AG04450 (cell line): ENCODE measurements around the gene MAP3K5. TPM values are rescaled to one million over a fixed set of nuclear protein-coding genes. Genes with fewer than 3 reads are reported as not detected.

Experiments
- CTCF ChIA-PET: fragments of 300-600, 350-600 bp; formaldehyde crosslinking; extraction: SDS; loops from one replicate; lab custom pipeline; 2022; ENCODE audit warnings: antibody characterized with exemption, inconsistent platforms; lab: Charles Lee
- POLR2A ChIA-PET: fragments of 350-600 bp; formaldehyde crosslinking; extraction: SDS; loops from one replicate; lab custom pipeline; 2021; ENCODE audit warnings: antibody characterized with exemption, inconsistent platforms; lab: Yijun Ruan, JAX
- DNase-seq: peaks from one replicate; pipeline ENCODE4 v3.0.0-alpha.2; 2011; ENCODE audit warnings: low read depth, low spot score
- H3K27ac ChIP-seq: one replicate; pipeline ENCODE4 v1.5.1; 2012; ENCODE audit warnings: low read depth, low read length, control low read depth
- H3K27me3 ChIP-seq: one replicate; pipeline ENCODE4 v1.6.0; 2012; ENCODE audit warnings: low read length; ENCODE audit not compliant: control insufficient read depth, insufficient read depth
- H3K4me3 ChIP-seq: 2 replicates; pipeline ENCODE4 v1.5.1; 2011; ENCODE audit warnings: mild to moderate bottlenecking, low read depth, low read length, control low read depth
- H3K9me3 ChIP-seq: 2 replicates; pipeline ENCODE4 v1.5.1; 2012; ENCODE audit warnings: low read length; ENCODE audit not compliant: control insufficient read depth, insufficient read depth
- CTCF ChIP-seq: IDR thresholded peaks from 2 replicates; pipeline ENCODE4 v1.5.1; 2011; ENCODE audit warnings: low read depth, low read length, control low read depth, inconsistent platforms
- polyA plus RNA-seq: library from polyadenylated mRNA; depleted of rRNA; stranded (reverse); fragments of >200 nt; gene quantifications from 2 replicates; pipeline ENCODE4 v1.2.3, GENCODE V29; 2011

Gene MAP3K5
- polyA plus RNA-seq, 1 experiment: 17.0 TPM

DNA sequence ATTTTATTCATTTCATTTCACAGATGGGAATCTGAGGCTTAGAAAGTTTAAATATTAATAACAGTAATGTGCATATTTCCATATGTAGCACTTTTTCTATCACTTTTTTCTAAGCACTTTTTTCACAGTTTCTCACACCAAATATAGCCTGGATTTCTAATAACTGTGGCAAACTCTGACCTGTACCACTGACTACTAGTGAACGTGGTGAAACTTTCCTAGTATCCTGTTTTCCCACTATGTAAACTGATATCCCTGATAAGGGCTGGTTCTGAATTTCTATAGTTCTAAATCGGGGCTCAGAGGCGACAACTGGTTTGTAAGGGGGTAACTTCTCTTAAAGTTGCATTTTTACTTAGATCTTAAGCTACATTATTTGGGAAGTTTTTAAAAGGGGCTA is 274.7 kb downstream of the MAP3K5 start:
- TF ChIP-seq CTCF: no peak
- DNase-seq: no peak
- no peak overlapping the region for H3K4me3 ChIP-seq
- CTCF ChIA-PET: no interaction called here
- peaks cover 17% of the 10 kb centered on the region for H3K27me3 ChIP-seq
- no peaks in the 10 kb centered on the region for H3K9me3 ChIP-seq
- H3K27ac ChIP-seq: no peak overlapping the region
- POLR2A ChIA-PET: no interaction called here

DNA sequence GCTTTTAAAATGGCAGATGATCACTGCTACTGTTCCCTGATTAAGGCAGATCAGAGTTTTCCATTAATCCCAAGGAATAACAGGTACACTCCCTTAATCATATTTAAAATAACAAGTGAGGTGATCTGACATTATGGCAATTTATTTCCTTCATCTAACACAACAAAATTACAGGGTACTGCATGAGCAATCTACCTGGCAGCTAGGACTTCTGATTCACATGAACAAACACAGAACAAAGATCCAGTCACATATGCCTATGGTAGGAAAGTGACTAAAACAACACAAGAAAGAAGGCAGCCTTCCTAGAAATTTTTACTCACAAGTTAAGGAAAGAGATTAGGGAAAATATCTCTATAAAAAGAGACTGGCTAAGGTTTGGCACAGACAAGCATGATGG is 275.3 kb downstream of the MAP3K5 start:
- H3K27me3 ChIP-seq: peaks cover 14% of the 10 kb centered on the region
- ChIA-PET CTCF (no interaction called here), POLR2A (no interaction called here)

GRCh38 chr6:136514591-136514990 is 277.7 kb downstream of the MAP3K5 start:
- no peak for DNase-seq
- Histone ChIP-seq H3K27me3 (peaks cover 15% of the 10 kb centered on the region), H3K9me3 (no peaks in the 10 kb centered on the region), H3K27ac (no peak overlapping the region), H3K4me3 (no peak overlapping the region)
- ChIA-PET CTCF (no interaction called here), POLR2A (no interaction called here)
- no peak for TF ChIP-seq CTCF

More for the DNA sequence above, 275.3 kb downstream of the MAP3K5 start:
- H3K9me3 ChIP-seq: no peaks in the 10 kb centered on the region
- H3K27ac ChIP-seq: no peak overlapping the region
- no peak overlapping the region for H3K4me3 ChIP-seq
- no peak for DNase-seq
- no peak for TF ChIP-seq CTCF

DNA sequence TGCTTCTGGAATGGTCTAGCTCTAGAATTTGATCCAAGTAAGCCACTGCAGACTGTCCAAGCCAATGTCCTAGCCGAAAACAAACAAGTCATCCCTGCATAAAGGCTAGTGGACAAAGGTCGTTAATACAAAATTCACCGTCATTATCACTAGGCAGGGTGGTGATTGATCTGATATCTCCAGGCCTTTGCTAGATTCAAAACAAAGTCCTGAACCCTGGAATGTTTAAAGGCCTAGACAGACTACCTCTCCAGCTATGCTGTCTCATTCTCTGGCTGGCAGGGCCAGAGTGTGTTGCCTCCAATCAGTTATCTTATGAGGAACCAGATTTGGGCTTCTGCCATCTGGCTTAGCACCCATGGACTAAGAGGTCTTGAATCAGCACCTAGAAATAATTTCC is 280.4 kb downstream of the MAP3K5 start:
- DNase-seq: no peak
- H3K27me3 ChIP-seq: peaks cover 7% of the 10 kb centered on the region
- no peak overlapping the region for H3K27ac ChIP-seq
- TF ChIP-seq CTCF: no peak
- CTCF ChIA-PET: no interaction called here
- H3K4me3 ChIP-seq: no peak overlapping the region
- POLR2A ChIA-PET: no interaction called here
- H3K9me3 ChIP-seq: no peaks in the 10 kb centered on the region

DNA sequence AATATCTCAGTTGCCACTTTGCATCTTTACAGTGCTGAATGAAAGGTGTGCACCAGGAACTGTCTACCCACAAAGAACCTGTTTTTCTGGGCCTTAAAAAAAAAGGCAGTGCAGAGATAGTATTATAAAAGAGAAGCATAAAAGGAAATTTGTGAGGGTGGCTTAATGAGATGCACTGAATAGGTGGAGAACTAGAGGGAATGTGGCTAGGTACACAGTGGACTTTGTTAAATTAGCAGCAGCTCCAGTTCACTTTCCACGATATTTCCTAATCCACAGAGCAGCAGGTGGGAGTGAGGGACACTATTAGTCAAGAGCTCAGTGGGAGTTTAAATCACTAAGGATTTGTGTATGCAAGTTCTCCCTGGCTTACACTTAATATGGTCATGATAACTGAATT is 280.9 kb downstream of the MAP3K5 start:
- ChIA-PET CTCF (no interaction called here), POLR2A (no interaction called here)
- no peaks in the 10 kb centered on the region for H3K9me3 ChIP-seq
- no peak overlapping the region for H3K4me3 ChIP-seq
- DNase-seq: no peak
- peaks cover 7% of the 10 kb centered on the region for H3K27me3 ChIP-seq
- no peak for TF ChIP-seq CTCF
- no peak overlapping the region for H3K27ac ChIP-seq
